Epithelial cell of esophagus (primary cell): Measurements from ENCODE around the gene LRP4.
A peak's percentile ranks its signal among the peaks of the same experiment; 100 is the strongest.

Source experiments
- DNase-seq: peaks from one replicate; pipeline ENCODE4 v3.0.0; 2010; ENCODE audit warnings: low read depth
- H3K4me3 ChIP-seq: 2 replicates; pipeline ENCODE4 v1.5.1; 2011; ENCODE audit warnings: mild to moderate bottlenecking, low read length, control low read depth
- CTCF ChIP-seq: IDR thresholded peaks from 2 replicates; pipeline ENCODE4 v1.5.1; 2011; ENCODE audit warnings: low read depth, mild to moderate bottlenecking, low read length, control low read depth, inconsistent platforms; ENCODE audit not compliant: insufficient read depth; ENCODE audit errors: missing control alignments

LRP4 gene

GRCh38 chr11:46845740-46846509 lies 72.4 kb downstream of the LRP4 start, which contains the start of gene CKAP5:
TSS of gene CKAP5 (minus strand) at chr11:46846280. CDS start at chr11:46821231, 25,049 bp downstream.
- DNase-seq = peak; percentile 92
- peak within 1 kb of the TSS; percentile 83 for H3K4me3 ChIP-seq
- no peak for TF ChIP-seq CTCF

DNA sequence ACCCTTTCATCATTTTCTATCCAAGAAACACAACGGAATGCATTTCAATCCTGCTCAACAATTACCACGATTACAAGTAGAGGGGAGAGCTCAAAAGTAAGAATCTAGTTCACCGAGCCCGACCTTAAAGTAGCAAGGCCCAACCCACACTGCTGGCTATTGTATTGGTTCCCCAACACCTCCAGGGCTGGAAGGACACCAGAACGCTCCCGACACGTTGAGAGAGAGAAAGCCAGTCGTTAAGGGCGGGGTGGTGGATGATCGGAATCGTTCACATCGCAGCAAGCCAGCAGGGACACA lies 73.0 kb downstream of the LRP4 start:
- DNase-seq = no peak
- TF ChIP-seq CTCF = no peak
- peak overlapping the region; percentile 83 for H3K4me3 ChIP-seq

- no peak overlapping the region for H3K4me3 ChIP-seq
- DNase-seq = no peak
- no peak for TF ChIP-seq CTCF
Measured at GRCh38 chr11:46840116-46840515, 78.2 kb downstream of the LRP4 start.

DNA sequence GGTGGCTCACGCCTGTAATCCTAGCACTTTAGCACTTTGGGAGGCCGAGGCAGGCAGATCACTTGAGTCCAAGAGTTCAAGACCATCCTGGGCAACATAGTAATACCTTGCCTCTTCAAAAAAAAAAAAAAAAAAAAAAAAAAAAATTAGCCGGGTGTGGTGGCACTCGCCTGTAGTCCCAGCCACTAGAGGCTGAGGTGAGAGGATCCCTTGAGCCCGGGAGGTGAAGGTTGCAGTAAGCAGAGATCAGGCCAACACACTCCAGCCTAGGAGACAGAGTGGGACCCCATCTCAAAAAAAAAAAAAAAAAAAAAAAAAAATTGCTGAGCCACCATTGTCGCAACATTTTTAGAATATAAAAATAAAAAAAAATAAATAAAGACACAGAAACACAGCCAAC lies 79.8 kb downstream of the LRP4 start:
- H3K4me3 ChIP-seq = no peak overlapping the region

GRCh38 chr11:46837860-46838259 lies 80.5 kb downstream of the LRP4 start:
- DNase-seq = no peak
- no peak overlapping the region for H3K4me3 ChIP-seq
- TF ChIP-seq CTCF = no peak

More for the DNA sequence above, 79.8 kb downstream of the LRP4 start:
- TF ChIP-seq CTCF = no peak
- DNase-seq = no peak

- no peak for TF ChIP-seq CTCF
- H3K4me3 ChIP-seq = no peak overlapping the region
- no peak for DNase-seq
Measured at GRCh38 chr11:46836870-46837269, 81.5 kb downstream of the LRP4 start.

DNA sequence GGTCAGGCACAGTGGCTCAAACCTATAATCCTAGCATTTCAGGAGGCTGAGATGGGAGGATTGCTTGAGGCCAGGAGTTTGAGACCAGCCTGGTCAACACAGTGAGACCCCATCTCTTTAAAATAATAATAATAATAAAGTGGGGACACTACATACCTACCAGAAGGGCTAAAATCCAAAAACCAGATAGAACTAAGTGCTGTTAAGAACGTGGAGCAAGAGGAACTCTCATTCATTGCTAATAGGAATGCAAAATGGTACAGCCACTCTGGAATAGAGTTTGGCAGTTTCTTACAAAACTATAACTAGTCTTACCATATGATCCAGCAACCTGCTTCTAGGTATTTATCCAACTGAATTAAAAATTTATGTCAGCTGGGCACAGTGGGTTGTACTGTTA lies 81.9 kb downstream of the LRP4 start:
- TF ChIP-seq CTCF = no peak
- H3K4me3 ChIP-seq = no peak overlapping the region
- DNase-seq = no peak
